SK-N-SH treated with all-trans-retinoic acid at 6 μM for 48 hours (cell line): Measurements from ENCODE around the gene TSHZ1.

Experiments used
- ARNTL ChIP-seq: fragments of 450-650 bp; formaldehyde crosslinking; IDR thresholded peaks from 2 replicates; pipeline ENCODE4 v1.5.0; 2020; ENCODE audit warnings: low read depth, mild to moderate bottlenecking, moderate library complexity, borderline replicate concordance
- ESRRG ChIP-seq: fragments of 250-450 bp; sonication (Bioruptor Pico); IDR thresholded peaks from 2 replicates; pipeline ENCODE4 v1.6.1; 2021; ENCODE audit warnings: mild to moderate bottlenecking
- GLIS3 ChIP-seq: fragments of 250-450 bp; sonication (Bioruptor Pico); IDR thresholded peaks from 2 replicates; pipeline ENCODE4 v1.5.0; 2020; ENCODE audit warnings: mild to moderate bottlenecking, moderate library complexity
- ISL1 ChIP-seq: fragments of 250-450 bp; sonication (Bioruptor Pico); IDR thresholded peaks from 2 replicates; pipeline ENCODE4 v2.1.2; 2022; ENCODE audit warnings: mild to moderate bottlenecking, moderate library complexity
- RARB ChIP-seq: fragments of 250-450 bp; sonication (Bioruptor Pico); IDR thresholded peaks from 2 replicates; pipeline ENCODE4 v1.8.0; 2021; ENCODE audit warnings: mild to moderate bottlenecking, moderate library complexity
- TCF4 ChIP-seq: fragments of 250-450 bp; sonication (Bioruptor Pico); IDR thresholded peaks from 2 replicates; pipeline ENCODE4 v1.8.0; 2021; ENCODE audit warnings: mild to moderate bottlenecking, moderate library complexity, borderline replicate concordance
- ZFP3 ChIP-seq: fragments of 250-450 bp; sonication (Bioruptor Pico); IDR thresholded peaks from 2 replicates; pipeline ENCODE4 v1.5.0; 2020; ENCODE audit warnings: mild to moderate bottlenecking, moderate library complexity
- ZFP30 ChIP-seq: fragments of 450-650 bp; formaldehyde crosslinking; IDR thresholded peaks from 2 replicates; pipeline ENCODE4 v1.5.0; 2022; ENCODE audit warnings: mild to moderate bottlenecking, moderate library complexity
- ZNF565 ChIP-seq: fragments of 450-650 bp; formaldehyde crosslinking; conservative IDR thresholded peaks from 2 replicates; pipeline ENCODE4 v1.5.0; 2020; ENCODE audit warnings: low read depth, mild to moderate bottlenecking, moderate library complexity
- ZNF70 ChIP-seq: fragments of 450-650 bp; formaldehyde crosslinking; IDR thresholded peaks from 2 replicates; pipeline ENCODE4 v1.5.0; 2020; ENCODE audit warnings: mild to moderate bottlenecking, moderate library complexity
- TF ChIP-seq, protein P1 (sequence below): fragments of 250-450 bp; sonication (Bioruptor Pico); IDR thresholded peaks from 2 replicates; pipeline ENCODE4 v1.5.0; 2020; ENCODE audit warnings: mild to moderate bottlenecking, moderate library complexity
- TF ChIP-seq, protein P2 (sequence below): fragments of 250-450 bp; sonication (Bioruptor Pico); IDR thresholded peaks from 2 replicates; pipeline ENCODE4 v1.8.0; 2021; ENCODE audit warnings: low read depth, mild to moderate bottlenecking, moderate library complexity, borderline replicate concordance
- TF ChIP-seq, protein P3 (sequence below): fragments of 250-450 bp; sonication (Bioruptor Pico); IDR thresholded peaks from 2 replicates; pipeline ENCODE4 v1.8.0; 2020; ENCODE audit warnings: mild to moderate bottlenecking, moderate library complexity, borderline replicate concordance
- TF ChIP-seq, protein P4 (sequence below): fragments of 250-450 bp; sonication (Bioruptor Pico); IDR thresholded peaks from 2 replicates; pipeline ENCODE4 v1.5.1; 2021; ENCODE audit warnings: mild to moderate bottlenecking, moderate library complexity

DNA sequence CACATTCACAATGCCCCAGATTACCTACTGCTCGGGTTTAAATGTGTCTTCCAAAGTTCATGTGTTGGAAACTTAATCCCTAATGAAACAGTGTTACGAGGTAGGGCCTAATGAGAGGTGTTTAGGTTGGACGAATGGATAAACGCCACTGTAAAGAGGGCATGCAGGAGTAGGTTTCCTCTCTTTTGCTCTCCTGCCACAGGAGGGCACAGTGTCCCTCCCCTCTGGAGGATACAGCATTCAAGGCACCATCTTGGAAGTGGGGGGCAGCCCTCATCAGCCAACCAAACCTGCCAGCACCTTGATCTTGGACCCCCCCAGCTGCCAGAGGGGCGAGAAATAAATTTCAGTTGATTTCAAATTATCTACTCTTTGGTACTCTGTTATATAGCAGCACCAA is 103.5 kb downstream of the TSHZ1 start:
- TF ChIP-seq, protein P1, sequence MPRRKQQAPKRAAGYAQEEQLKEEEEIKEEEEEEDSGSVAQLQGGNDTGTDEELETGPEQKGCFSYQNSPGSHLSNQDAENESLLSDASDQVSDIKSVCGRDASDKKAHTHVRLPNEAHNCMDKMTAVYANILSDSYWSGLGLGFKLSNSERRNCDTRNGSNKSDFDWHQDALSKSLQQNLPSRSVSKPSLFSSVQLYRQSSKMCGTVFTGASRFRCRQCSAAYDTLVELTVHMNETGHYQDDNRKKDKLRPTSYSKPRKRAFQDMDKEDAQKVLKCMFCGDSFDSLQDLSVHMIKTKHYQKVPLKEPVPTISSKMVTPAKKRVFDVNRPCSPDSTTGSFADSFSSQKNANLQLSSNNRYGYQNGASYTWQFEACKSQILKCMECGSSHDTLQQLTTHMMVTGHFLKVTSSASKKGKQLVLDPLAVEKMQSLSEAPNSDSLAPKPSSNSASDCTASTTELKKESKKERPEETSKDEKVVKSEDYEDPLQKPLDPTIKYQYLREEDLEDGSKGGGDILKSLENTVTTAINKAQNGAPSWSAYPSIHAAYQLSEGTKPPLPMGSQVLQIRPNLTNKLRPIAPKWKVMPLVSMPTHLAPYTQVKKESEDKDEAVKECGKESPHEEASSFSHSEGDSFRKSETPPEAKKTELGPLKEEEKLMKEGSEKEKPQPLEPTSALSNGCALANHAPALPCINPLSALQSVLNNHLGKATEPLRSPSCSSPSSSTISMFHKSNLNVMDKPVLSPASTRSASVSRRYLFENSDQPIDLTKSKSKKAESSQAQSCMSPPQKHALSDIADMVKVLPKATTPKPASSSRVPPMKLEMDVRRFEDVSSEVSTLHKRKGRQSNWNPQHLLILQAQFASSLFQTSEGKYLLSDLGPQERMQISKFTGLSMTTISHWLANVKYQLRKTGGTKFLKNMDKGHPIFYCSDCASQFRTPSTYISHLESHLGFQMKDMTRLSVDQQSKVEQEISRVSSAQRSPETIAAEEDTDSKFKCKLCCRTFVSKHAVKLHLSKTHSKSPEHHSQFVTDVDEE (CRISPR knock-in tag) = no peak
- TF ChIP-seq ESRRG (CRISPR knock-in tag) (no peak), ZFP30 (CRISPR knock-in tag) (no peak), RARB (CRISPR knock-in tag) (no peak), ZNF70 (no peak), TCF4 (CRISPR knock-in tag) (no peak), GLIS3 (CRISPR knock-in tag) (no peak), ZFP3 (CRISPR knock-in tag) (no peak), ISL1 (CRISPR knock-in tag) (no peak), ZNF565 (CRISPR knock-in tag) (no peak), ARNTL (CRISPR knock-in tag) (no peak)
- TF ChIP-seq, protein P2, sequence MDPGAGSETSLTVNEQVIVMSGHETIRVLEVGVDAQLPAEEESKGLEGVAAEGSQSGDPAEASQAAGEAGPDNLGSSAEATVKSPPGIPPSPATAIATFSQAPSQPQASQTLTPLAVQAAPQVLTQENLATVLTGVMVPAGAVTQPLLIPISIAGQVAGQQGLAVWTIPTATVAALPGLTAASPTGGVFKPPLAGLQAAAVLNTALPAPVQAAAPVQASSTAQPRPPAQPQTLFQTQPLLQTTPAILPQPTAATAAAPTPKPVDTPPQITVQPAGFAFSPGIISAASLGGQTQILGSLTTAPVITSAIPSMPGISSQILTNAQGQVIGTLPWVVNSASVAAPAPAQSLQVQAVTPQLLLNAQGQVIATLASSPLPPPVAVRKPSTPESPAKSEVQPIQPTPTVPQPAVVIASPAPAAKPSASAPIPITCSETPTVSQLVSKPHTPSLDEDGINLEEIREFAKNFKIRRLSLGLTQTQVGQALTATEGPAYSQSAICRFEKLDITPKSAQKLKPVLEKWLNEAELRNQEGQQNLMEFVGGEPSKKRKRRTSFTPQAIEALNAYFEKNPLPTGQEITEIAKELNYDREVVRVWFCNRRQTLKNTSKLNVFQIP (CRISPR knock-in tag) = no peak
- TF ChIP-seq, protein P3, sequence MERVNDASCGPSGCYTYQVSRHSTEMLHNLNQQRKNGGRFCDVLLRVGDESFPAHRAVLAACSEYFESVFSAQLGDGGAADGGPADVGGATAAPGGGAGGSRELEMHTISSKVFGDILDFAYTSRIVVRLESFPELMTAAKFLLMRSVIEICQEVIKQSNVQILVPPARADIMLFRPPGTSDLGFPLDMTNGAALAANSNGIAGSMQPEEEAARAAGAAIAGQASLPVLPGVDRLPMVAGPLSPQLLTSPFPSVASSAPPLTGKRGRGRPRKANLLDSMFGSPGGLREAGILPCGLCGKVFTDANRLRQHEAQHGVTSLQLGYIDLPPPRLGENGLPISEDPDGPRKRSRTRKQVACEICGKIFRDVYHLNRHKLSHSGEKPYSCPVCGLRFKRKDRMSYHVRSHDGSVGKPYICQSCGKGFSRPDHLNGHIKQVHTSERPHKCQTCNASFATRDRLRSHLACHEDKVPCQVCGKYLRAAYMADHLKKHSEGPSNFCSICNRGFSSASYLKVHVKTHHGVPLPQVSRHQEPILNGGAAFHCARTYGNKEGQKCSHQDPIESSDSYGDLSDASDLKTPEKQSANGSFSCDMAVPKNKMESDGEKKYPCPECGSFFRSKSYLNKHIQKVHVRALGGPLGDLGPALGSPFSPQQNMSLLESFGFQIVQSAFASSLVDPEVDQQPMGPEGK (CRISPR knock-in tag) = no peak
- TF ChIP-seq, protein P4, sequence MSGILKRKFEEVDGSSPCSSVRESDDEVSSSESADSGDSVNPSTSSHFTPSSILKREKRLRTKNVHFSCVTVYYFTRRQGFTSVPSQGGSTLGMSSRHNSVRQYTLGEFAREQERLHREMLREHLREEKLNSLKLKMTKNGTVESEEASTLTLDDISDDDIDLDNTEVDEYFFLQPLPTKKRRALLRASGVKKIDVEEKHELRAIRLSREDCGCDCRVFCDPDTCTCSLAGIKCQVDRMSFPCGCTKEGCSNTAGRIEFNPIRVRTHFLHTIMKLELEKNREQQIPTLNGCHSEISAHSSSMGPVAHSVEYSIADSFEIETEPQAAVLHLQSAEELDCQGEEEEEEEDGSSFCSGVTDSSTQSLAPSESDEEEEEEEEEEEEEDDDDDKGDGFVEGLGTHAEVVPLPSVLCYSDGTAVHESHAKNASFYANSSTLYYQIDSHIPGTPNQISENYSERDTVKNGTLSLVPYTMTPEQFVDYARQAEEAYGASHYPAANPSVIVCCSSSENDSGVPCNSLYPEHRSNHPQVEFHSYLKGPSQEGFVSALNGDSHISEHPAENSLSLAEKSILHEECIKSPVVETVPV (CRISPR knock-in tag) = no peak
